WERI-Rb-1 (cell line): Measurements from ENCODE around the gene GTF3C1.

ENCODE experiments used
- DNase-seq: peaks from one replicate; pipeline ENCODE4 v3.0.0-alpha.2; 2020
- H3K27ac ChIP-seq: fragments of 250-450 bp; sonication (Bioruptor Pico); 2 replicates; pipeline ENCODE4 v1.5.1; 2020; ENCODE audit warnings: mild to moderate bottlenecking, moderate library complexity
- H3K27me3 ChIP-seq: fragments of 250-450 bp; sonication (Bioruptor Pico); 2 replicates; pipeline ENCODE4 v1.5.1; 2021; ENCODE audit warnings: mild to moderate bottlenecking, low read depth, moderate library complexity; ENCODE audit not compliant: insufficient read depth, severe bottlenecking
- H3K36me3 ChIP-seq: fragments of 250-450 bp; sonication (Bioruptor Pico); 2 replicates; pipeline ENCODE4 v1.5.1; 2020; ENCODE audit warnings: mild to moderate bottlenecking, moderate library complexity
- H3K4me3 ChIP-seq: 2 replicates; pipeline ENCODE4 v1.5.1; 2011; ENCODE audit warnings: low read depth, mild to moderate bottlenecking, control low read depth, low read length
- H3K9me3 ChIP-seq: fragments of 250-450 bp; sonication (Bioruptor Pico); 2 replicates; pipeline ENCODE4 v1.5.1; 2021; ENCODE audit warnings: mild to moderate bottlenecking, moderate library complexity; ENCODE audit not compliant: severe bottlenecking
- TF ChIP-seq, protein P1 (sequence below): IDR thresholded peaks from 2 replicates; pipeline ENCODE4 v1.5.1; 2011; ENCODE audit warnings: low read depth, mild to moderate bottlenecking, control low read depth, inconsistent platforms, low read length

The GTF3C1 gene

GRCh38 chr16:27583634-27584033 lies 33.9 kb upstream of the GTF3C1 start:
- Histone ChIP-seq H3K4me3 (no peak overlapping the region), H3K36me3 (no peaks in the 10 kb centered on the region), H3K9me3 (no peaks in the 10 kb centered on the region), H3K27ac (no peak overlapping the region), H3K27me3 (no peaks in the 10 kb centered on the region)
- TF ChIP-seq, protein P1, sequence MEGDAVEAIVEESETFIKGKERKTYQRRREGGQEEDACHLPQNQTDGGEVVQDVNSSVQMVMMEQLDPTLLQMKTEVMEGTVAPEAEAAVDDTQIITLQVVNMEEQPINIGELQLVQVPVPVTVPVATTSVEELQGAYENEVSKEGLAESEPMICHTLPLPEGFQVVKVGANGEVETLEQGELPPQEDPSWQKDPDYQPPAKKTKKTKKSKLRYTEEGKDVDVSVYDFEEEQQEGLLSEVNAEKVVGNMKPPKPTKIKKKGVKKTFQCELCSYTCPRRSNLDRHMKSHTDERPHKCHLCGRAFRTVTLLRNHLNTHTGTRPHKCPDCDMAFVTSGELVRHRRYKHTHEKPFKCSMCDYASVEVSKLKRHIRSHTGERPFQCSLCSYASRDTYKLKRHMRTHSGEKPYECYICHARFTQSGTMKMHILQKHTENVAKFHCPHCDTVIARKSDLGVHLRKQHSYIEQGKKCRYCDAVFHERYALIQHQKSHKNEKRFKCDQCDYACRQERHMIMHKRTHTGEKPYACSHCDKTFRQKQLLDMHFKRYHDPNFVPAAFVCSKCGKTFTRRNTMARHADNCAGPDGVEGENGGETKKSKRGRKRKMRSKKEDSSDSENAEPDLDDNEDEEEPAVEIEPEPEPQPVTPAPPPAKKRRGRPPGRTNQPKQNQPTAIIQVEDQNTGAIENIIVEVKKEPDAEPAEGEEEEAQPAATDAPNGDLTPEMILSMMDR = no peak
- peak; percentile 24 for DNase-seq

DNA sequence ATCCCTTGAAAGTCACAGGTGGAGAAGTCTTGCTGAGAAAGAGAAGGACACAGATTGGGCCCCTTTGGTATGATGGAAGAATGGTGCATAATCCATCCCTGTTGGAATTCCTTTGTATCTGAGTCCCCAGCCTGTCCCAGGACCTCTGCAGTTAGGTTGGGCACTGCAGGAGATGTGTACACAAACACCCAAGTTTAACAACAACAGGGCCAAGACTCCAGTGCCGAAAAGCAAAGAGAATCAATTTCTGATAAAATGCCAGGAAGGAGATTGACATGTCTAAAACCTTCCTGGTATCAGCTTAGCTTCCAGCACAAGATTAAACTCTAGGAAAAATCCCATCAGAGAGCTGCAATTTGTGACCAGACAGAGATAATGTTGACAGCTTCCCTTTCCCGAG lies 33.2 kb upstream of the GTF3C1 start:
- Histone ChIP-seq H3K27ac (no peak overlapping the region), H3K36me3 (no peaks in the 10 kb centered on the region), H3K27me3 (no peaks in the 10 kb centered on the region), H3K4me3 (no peak overlapping the region), H3K9me3 (no peaks in the 10 kb centered on the region)
- TF ChIP-seq, protein P1 = no peak
- DNase-seq = no peak

- TF ChIP-seq, protein P1 = no peak
- Histone ChIP-seq H3K4me3 (no peak overlapping the region), H3K36me3 (peaks cover 3% of the 10 kb centered on the region; the same call in 1 of the 2 replicates), H3K27me3 (no peaks in the 10 kb centered on the region), H3K9me3 (no peaks in the 10 kb centered on the region), H3K27ac (no peak overlapping the region)
- no peak for DNase-seq
Observed at GRCh38 chr16:27579087-27579980, 29.6 kb upstream of the GTF3C1 start.

- Histone ChIP-seq H3K27ac (no peak overlapping the region), H3K36me3 (peaks cover 3% of the 10 kb centered on the region; the same call in 1 of the 2 replicates), H3K4me3 (no peak overlapping the region), H3K9me3 (no peaks in the 10 kb centered on the region), H3K27me3 (no peaks in the 10 kb centered on the region)
- TF ChIP-seq, protein P1 = no peak
- no peak for DNase-seq
Observed at GRCh38 chr16:27576729-27577128, 27.0 kb upstream of the GTF3C1 start.

DNA sequence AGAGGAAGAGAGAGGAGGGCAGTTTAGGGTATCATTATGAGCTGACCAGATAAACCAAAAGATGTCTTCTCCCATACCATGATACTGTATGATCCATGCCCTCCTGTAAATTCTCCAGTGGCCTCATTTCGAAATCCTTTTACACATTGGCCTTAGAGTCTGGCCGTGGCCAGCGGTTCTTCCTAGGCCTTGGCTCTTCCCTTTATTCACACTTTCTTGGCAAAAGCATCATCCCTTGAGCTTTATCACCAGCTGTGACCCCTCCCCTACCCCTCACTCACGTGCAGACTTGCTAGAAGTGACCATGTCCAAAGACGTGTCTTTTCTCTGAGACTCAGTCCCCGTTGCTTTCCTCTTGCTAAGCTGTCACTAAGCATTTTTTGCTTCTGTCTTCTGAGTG lies 23.0 kb upstream of the GTF3C1 start:
- H3K4me3 ChIP-seq = no peak overlapping the region
- no peaks in the 10 kb centered on the region for H3K27me3 ChIP-seq
- no peak overlapping the region for H3K27ac ChIP-seq
- DNase-seq = no peak
- no peaks in the 10 kb centered on the region for H3K9me3 ChIP-seq
- peaks cover 3% of the 10 kb centered on the region; the same call in 1 of the 2 replicates for H3K36me3 ChIP-seq
- TF ChIP-seq, protein P1 = no peak
